ENCODE results near the gene SUCLG2. TPM values are rescaled to one million over a fixed set of nuclear protein-coding genes. Genes with fewer than 3 reads are reported as not detected.

SUCLG2 gene
- total RNA-seq, 4 donors from 2014 or later, result 38.7 to 42.9 (median 41.3) TPM

GRCh38 chr3:67383379-67383778 lies 271.0 kb downstream of the SUCLG2 start:
- H3K4me3 ChIP-seq (ENCODE audit: low read depth, poor library complexity, severe bottlenecking), result no peak overlapping the region
- intact Hi-C loops (cut with DNase I; ENCODE audit: low total_unique reads), result no loop called here
- TF ChIP-seq CTCF (IDR thresholded peaks at IDR 0.05) (no peak), POLR2A (IDR thresholded peaks at IDR 0.05) (no peak)
- DNase-seq (ENCODE audit: low spot score in 2 of 2), result no peak
- 73 to 74% methylated on average over 7 of the region's 7 CpGs for WGBS, 2 donors

- H3K4me3 ChIP-seq (ENCODE audit: low read depth, poor library complexity, severe bottlenecking), result no peak overlapping the region
- DNase-seq (ENCODE audit: low spot score in 2 of 2), result no peak
- intact Hi-C loops (cut with DNase I; ENCODE audit: low total_unique reads), result no loop called here
- WGBS, 2 donors, result 39 to 49% methylated on average over 4 of the region's 4 CpGs
- no peak for TF ChIP-seq POLR2A (IDR thresholded peaks at IDR 0.05)
Observed at GRCh38 chr3:67382536-67382935, 271.9 kb downstream of the SUCLG2 start.

- intact Hi-C loops (cut with DNase I; ENCODE audit: low total_unique reads), result no loop called here
- H3K4me3 ChIP-seq (ENCODE audit: low read depth, poor library complexity, severe bottlenecking), result no peak overlapping the region
- no peak for TF ChIP-seq POLR2A (IDR thresholded peaks at IDR 0.05)
- TF ChIP-seq CTCF (IDR thresholded peaks at IDR 0.05), result no peak
- 44 to 52% methylated on average over 4 of the region's 4 CpGs for WGBS, 2 donors
- no peak for DNase-seq (ENCODE audit: low spot score in 2 of 2)
Observed at GRCh38 chr3:67381667-67382272, 272.6 kb downstream of the SUCLG2 start.

GRCh38 chr3:67380118-67380517 lies 274.3 kb downstream of the SUCLG2 start:
- H3K4me3 ChIP-seq (ENCODE audit: low read depth, poor library complexity, severe bottlenecking), result no peak overlapping the region
- intact Hi-C loops (cut with DNase I; ENCODE audit: low total_unique reads), result no loop called here

GRCh38 chr3:67377299-67377698 lies 277.1 kb downstream of the SUCLG2 start:
- intact Hi-C loops (cut with DNase I; ENCODE audit: low total_unique reads), result no loop called here
- TF ChIP-seq POLR2A (IDR thresholded peaks at IDR 0.05), result no peak
- 64 to 83% methylated on average over 3 of the region's 3 CpGs for WGBS, 2 donors
- H3K4me3 ChIP-seq (ENCODE audit: low read depth, poor library complexity, severe bottlenecking), result no peak overlapping the region
- no peak for DNase-seq (ENCODE audit: low spot score in 2 of 2)

More at GRCh38 chr3:67380118-67380517, 274.3 kb downstream of the SUCLG2 start:
- no peak for DNase-seq (ENCODE audit: low spot score in 2 of 2)
- TF ChIP-seq CTCF (IDR thresholded peaks at IDR 0.05) (no peak), POLR2A (IDR thresholded peaks at IDR 0.05) (no peak)
- 91 to 97% methylated on average over 2 of the region's 2 CpGs for WGBS, 2 donors

GRCh38 chr3:67376416-67376815 lies 278.0 kb downstream of the SUCLG2 start:
- intact Hi-C loops (cut with DNase I; ENCODE audit: low total_unique reads), result no loop called here
- TF ChIP-seq CTCF (IDR thresholded peaks at IDR 0.05) (no peak), POLR2A (IDR thresholded peaks at IDR 0.05) (no peak)
- no peak overlapping the region for H3K4me3 ChIP-seq (ENCODE audit: low read depth, poor library complexity, severe bottlenecking)
- DNase-seq (ENCODE audit: low spot score in 2 of 2), result no peak
- WGBS, 2 donors, result 96 to 100% methylated on average over 1 of the region's 1 CpG

GRCh38 chr3:67375976-67376375 lies 278.4 kb downstream of the SUCLG2 start:
- intact Hi-C loops (cut with DNase I; ENCODE audit: low total_unique reads), result no loop called here
- TF ChIP-seq CTCF (IDR thresholded peaks at IDR 0.05) (no peak), POLR2A (IDR thresholded peaks at IDR 0.05) (no peak)
- no peak overlapping the region for H3K4me3 ChIP-seq (ENCODE audit: low read depth, poor library complexity, severe bottlenecking)
- WGBS, 2 donors, result 85 to 87% methylated on average over 5 of the region's 5 CpGs
- no peak for DNase-seq (ENCODE audit: low spot score in 2 of 2)
